HUDEP-2 (cell line): Measurements from ENCODE around the gene ARID1B.
A peak's percentile ranks its signal among the peaks of the same experiment; 100 is the strongest.

Source experiments
- DNase-seq, 76 experiments: peaks; one replicate each; lab custom pipeline; 2025; ENCODE audit not compliant: unreplicated experiment in 76 of 76; lab: John Stamatoyannopoulos, UW

ARID1B gene

DNA sequence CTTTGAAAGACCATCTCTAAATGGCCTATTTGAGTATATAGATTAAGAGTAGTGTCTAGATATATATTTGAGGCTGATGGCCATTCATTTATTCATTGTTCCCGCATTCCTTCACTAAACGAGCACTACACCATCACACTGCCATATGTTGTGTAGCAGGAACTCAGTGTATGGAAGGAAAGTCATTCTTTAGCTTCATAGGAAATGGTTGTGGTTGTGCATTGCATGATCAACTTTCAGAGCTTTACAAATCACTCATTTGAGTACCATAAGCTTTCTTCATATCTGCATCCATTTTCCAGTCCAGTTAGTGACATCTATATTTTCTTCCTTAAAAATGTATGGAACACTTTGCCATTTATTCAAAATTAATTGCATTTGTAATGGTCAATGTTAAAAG, 97.9 kb downstream of the ARID1B start:
- no peak for DNase-seq

GRCh38 chr6:156876302-156876701, 99.1 kb downstream of the ARID1B start:
- DNase-seq: peak in 5 of 76 experiments; percentile 10 to 38 (median 18)

- no peak for DNase-seq
Measured at GRCh38 chr6:156877126-156877863, 100.1 kb downstream of the ARID1B start.

DNA sequence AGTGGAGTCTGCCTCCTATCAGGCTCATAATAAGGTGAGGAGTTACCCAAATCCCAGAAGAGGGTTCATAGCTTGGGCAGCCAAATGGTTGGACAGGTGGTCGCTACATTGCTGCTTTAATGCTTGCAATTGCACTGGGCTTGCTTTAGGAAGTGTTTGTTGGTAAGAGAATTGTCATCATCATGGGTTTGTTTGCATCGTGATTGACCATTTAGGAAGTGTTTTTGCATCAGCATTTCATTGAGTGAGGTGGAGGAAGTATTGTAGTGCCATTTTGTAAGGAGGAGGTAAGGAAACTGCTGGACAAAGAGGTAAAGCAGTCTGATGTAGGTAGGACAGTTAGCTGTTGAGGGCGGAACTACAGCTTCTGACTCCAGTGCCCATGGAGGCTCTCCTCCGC, 101.5 kb downstream of the ARID1B start:
- DNase-seq: no peak

DNA sequence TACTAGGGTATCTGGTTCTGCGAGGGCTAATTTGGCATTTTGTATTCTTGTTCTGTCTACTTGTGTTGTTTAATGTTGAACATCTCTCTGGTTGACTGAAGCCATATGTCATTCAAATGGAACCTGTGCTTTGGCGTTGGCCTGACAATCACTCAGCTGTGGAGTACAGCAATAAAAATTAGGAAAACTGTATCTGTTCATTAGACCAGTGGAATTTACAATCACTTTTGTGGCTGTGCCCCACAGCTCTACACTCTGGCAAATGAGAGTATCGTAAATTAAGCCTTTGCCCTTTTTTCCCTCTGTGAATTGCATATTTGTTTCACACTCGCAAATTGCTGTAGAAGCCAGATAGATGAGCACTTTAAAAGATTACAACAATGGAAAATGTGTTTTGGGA, 102.0 kb downstream of the ARID1B start:
- no peak for DNase-seq

- no peak for DNase-seq
Measured at GRCh38 chr6:156879591-156879990, 102.4 kb downstream of the ARID1B start.

DNA sequence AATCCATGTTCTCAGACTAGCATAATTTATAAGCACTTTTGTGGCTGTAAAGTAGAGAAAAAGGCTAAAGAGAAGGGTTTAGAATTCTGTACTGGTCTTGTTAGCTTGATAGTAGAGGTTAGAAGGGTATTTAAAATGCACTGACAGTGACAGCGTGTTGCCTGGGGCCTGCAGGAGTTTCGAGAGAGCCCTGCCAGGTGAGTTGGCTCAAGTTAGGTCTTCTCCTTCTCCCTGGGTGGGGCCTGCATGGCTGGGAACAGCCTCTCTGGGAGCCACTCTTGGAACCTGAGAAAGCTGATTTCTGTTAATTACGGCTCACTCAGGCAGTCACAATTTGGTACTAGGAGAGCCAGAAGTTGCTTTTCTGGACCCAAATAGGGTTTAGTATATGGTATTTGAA, 103.7 kb downstream of the ARID1B start:
- DNase-seq: no peak

DNA sequence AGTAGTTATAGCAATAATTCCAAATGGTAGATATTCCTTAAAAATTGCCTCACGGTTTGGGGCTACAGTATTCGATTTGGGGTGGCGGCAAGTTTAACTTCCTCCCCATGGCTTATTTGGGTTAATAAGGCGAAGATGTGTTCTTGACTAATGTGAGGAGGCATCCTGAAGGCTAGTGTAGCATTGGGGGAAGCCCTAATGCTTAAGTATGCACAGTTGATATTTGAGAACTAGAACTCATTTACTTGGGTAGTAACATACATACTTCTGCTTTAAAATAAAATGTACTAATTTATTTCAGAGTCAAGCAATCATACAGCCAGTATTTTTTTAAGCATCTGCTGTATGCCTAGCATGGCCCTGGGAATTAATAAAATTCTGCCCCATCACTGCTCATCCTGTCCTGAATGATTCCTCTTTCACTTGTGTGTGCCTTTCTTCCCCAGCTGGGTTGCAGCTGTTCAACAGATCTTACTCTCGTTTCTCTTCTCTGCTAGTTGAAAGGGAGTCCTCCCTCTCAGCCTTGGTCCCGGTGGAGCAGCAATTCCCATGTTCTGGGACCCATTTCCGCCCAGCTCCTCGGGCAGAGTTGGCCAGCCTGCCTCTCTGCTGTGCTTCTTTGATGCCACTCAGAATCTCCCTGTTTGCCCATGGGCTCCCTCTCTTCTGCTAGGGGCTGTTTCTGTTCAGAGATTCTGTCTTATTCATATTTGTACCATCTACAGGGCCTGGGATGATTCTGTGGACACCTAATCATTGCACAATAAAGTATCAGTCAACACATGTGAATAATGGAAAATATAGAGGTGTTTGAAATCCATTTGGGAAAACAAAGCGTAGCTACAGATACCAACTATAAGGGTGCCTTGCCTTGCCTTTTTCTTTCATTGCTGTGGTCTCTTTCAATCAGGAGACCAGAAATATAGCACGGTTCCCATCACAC, 104.8 kb downstream of the ARID1B start:
- DNase-seq: no peak

DNA sequence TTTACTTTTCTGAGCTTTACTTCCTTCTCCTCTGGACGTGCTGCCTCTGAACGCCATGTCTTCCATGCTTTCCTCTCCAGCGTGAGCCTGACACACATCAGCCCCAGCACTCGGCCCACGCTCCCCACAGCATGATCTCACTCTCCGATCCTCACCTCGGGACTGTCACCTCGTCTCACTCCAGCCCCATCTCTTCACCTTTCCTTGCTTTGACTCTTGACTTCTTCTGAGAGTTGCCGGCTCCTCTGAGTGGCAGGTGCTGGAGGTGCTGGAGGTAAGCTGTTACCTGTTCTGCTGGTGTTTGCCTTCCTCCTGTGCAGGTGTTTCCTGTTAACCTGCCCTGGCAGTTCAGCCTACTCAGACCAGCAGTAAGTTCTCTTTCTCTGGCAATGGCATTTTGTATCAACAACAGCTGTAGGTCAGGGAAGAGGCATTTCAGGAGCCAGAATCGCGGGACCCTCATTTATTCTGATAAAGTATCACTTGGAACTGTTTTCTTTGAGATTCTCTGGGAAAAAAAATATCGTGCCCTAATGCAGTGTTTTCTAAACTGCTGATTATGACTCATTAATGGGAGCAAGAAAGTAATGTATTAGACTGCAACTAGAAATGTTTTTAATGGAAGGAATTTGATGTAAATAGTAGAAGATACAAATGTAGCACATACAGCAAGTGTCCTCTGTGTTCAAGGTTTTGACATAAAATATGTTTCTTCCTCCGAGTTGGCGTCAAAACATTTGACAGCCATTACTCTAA, 106.5 kb downstream of the ARID1B start:
- DNase-seq: no peak

GRCh38 chr6:156884306-156884705, 107.1 kb downstream of the ARID1B start:
- DNase-seq: no peak

DNA sequence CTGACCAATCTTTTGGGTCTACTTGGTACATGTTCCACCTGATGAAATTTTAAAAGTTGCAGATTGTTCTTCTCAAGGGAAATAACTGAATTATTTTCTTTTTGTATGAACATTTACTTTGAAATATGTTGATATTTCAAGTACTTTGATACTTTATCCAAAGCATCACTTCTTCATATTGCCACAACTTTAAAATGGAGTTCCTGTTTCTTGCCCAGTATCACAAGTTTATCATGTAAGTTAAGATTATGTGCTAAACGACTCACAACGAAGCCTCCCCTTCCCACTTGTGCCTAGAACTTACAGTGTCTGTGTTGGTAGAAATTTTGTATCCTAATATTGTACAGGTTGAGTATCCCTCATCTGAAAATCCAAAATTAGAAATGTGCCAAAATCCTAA, 108.4 kb downstream of the ARID1B start:
- DNase-seq: no peak

GRCh38 chr6:156886409-156886808, 109.2 kb downstream of the ARID1B start:
- no peak for DNase-seq

- DNase-seq: peak in 14 of 76 experiments; percentile 11 to 50 (median 18)
Measured at GRCh38 chr6:156887623-156888269, 110.6 kb downstream of the ARID1B start.

GRCh38 chr6:156889469-156889868, 112.3 kb downstream of the ARID1B start:
- no peak for DNase-seq

GRCh38 chr6:156889986-156890385, 112.8 kb downstream of the ARID1B start:
- DNase-seq: no peak

DNA sequence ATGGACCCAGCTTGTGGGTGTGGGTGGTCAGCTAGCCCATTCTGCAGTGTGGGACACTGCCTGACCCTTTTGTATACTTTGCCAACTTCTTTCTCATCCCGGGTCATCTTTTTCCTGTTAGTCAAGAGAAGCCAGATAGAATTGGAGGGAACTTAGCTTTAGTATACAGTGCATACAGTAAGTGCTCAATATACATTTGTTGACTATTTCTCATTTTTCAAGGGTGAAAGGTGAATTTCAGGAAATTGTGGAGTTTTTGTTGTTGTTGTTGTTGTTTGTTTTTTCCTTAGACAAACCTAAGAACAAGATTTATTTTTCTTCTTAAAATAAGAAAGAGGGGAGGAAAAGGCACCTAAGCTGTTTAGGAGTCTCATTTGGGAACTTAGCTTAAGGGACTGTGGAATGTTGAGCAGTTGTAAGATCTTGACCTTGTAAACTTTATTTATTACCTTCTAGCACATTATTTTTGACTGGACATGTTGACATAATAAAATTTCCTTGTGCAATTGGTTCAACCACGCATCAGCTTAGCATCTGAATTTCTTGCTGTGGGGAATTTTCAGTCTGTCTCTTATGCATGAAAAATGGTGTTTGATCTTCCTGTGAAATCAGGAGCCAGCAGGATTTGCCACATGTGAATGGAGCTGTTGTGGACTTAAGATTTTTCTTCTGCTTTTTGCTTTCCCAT, 113.6 kb downstream of the ARID1B start:
- no peak for DNase-seq

DNA sequence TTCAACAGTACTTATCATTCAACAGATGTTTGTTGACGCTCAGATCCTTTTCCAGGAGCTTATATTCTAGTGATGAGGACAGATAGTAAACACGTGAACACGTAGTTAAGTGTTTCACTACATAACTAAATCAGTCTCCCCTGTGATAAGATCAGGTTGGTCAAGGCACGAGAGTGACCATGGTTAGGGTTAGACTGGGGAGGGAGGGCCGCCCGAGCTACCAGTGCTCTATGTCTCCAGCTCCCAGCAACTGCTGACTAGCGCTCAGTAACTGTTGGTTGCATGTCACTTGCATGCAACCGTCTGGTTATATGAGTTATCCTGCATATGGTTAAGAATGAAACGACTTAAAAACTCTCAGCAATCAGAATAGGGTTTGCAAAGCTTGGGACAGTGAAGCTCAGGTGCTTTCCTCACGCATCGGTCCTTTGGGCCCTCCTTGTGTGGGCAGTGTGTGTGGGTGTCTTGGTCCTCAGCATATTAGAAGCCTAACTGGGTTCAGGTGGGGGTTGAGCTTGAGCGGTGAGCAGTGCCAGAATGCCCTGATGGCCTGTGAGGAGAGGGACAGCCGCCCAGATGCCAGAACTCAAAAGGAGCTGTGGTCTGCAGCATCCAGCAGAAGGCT, 120.8 kb downstream of the ARID1B start:
- no peak for DNase-seq

GRCh38 chr6:156899071-156899470, 121.9 kb downstream of the ARID1B start:
- DNase-seq: no peak

- DNase-seq: no peak
Measured at GRCh38 chr6:156899532-156900135, 122.5 kb downstream of the ARID1B start.
